DMS114 treated with DMSO at 0.1 percent for 48 hours (cell line): ENCODE results near the gene FGF7.
A peak's percentile ranks its signal among the peaks of the same experiment; 100 is the strongest.
"Not testable (repeated sequence)": the region's sequence is repeated elsewhere in the genome, so short reads cannot be mapped to it uniquely, and the experiment has no call there.

Source experiments
- DNase-seq: peaks from one replicate; lab custom pipeline; 2025; ENCODE audit not compliant: unreplicated experiment; lab: John Stamatoyannopoulos, UW

Gene FGF7

GRCh38 chr15:49423021-49423420, at the start of gene FGF7:
TSS of gene FGF7 (plus strand) at chr15:49423242. CDS start at chr15:49424298, 1,056 bp downstream.
- DNase-seq: no peak

- no peak for DNase-seq
Measured at GRCh38 chr15:49379996-49380395, 43.0 kb upstream of the FGF7 start.

- DNase-seq: no peak
Measured at GRCh38 chr15:49380912-49381311, 42.1 kb upstream of the FGF7 start.

- DNase-seq: no peak
Measured at GRCh38 chr15:49382394-49382793, 40.6 kb upstream of the FGF7 start.

GRCh38 chr15:49383266-49383665, 39.8 kb upstream of the FGF7 start:
- DNase-seq: no peak

- no peak for DNase-seq
Measured at GRCh38 chr15:49387471-49387870, 35.6 kb upstream of the FGF7 start.

GRCh38 chr15:49402515-49403296, 20.3 kb upstream of the FGF7 start:
- DNase-seq: not testable (repeated sequence)

GRCh38 chr15:49406352-49407118, 16.5 kb upstream of the FGF7 start:
- no peak for DNase-seq

- DNase-seq: no peak
Measured at GRCh38 chr15:49410641-49411040, 12.4 kb upstream of the FGF7 start.

GRCh38 chr15:49412797-49413196, 10.2 kb upstream of the FGF7 start:
- no peak for DNase-seq

- no peak for DNase-seq
Measured at GRCh38 chr15:49415149-49415548, 7.9 kb upstream of the FGF7 start.

- no peak for DNase-seq
Measured at GRCh38 chr15:49415638-49416037, 7.4 kb upstream of the FGF7 start.

- DNase-seq: no peak
Measured at GRCh38 chr15:49418811-49419210, 4.2 kb upstream of the FGF7 start.

- DNase-seq: peak; percentile 12
Measured at GRCh38 chr15:49421991-49422390, 1.1 kb upstream of the FGF7 start.

GRCh38 chr15:49423901-49424550, 984 bp downstream of the FGF7 start:
- DNase-seq: no peak

GRCh38 chr15:49424954-49425353, 1.9 kb downstream of the FGF7 start:
- DNase-seq: no peak

- DNase-seq: no peak
Measured at GRCh38 chr15:49427372-49427771, 4.3 kb downstream of the FGF7 start.

GRCh38 chr15:49428409-49429095, 5.5 kb downstream of the FGF7 start:
- DNase-seq: no peak

- DNase-seq: no peak
Measured at GRCh38 chr15:49430046-49430445, 7.0 kb downstream of the FGF7 start.

- no peak for DNase-seq
Measured at GRCh38 chr15:49435174-49435573, 12.1 kb downstream of the FGF7 start.

GRCh38 chr15:49436751-49437150, 13.7 kb downstream of the FGF7 start:
- DNase-seq: no peak
